HUES64 (cell line): Measurements from ENCODE around the gene CLEC17A. TPM values are rescaled to one million over a fixed set of nuclear protein-coding genes. Genes with fewer than 3 reads are reported as not detected.
"Not testable (repeated sequence)": the region's sequence is repeated elsewhere in the genome, so short reads cannot be mapped to it uniquely, and the experiment has no call there.

Experiments used
- H3K27ac ChIP-seq: 2 replicates; pipeline ENCODE4 v1.7.0; 2013; ENCODE audit warnings: low read depth, low read length, inconsistent platforms
- H3K27me3 ChIP-seq: 2 replicates; pipeline ENCODE4 v1.6.1; 2013; ENCODE audit warnings: mild to moderate bottlenecking, low read length; ENCODE audit not compliant: insufficient read depth
- H3K36me3 ChIP-seq: 2 replicates; pipeline ENCODE4 v1.6.1; 2013; ENCODE audit warnings: mild to moderate bottlenecking, low read length; ENCODE audit not compliant: insufficient read depth
- H3K4me1 ChIP-seq: 2 replicates; pipeline ENCODE4 v1.6.1; 2013; ENCODE audit warnings: mild to moderate bottlenecking, low read length, moderate library complexity; ENCODE audit not compliant: insufficient read depth
- H3K4me3 ChIP-seq: 2 replicates; pipeline ENCODE4 v1.5.1; 2013; ENCODE audit warnings: mild to moderate bottlenecking, low read length, moderate library complexity
- H3K9ac ChIP-seq: 2 replicates; pipeline ENCODE4 v1.6.1; 2013; ENCODE audit warnings: mild to moderate bottlenecking, low read depth, low read length
- H3K9me3 ChIP-seq: 2 replicates; pipeline ENCODE4 v1.6.1; 2013; ENCODE audit warnings: low read depth, low read length; ENCODE audit not compliant: insufficient read depth
- WGBS: fragments of 150-250, 120-280 bp; methylation state at CpG from one replicate; pipeline ENCODE4 v1.1.7; 2013; ENCODE audit warnings: missing lambda C conversion rate; 5-methylcytosine and 5-hydroxymethylcytosine counted together
- polyA plus RNA-seq, 2 experiments: library from polyadenylated mRNA; stranded (reverse); fragments of 50-300 nt; gene quantifications; one replicate each; pipeline ENCODE4 v1.2.3, GENCODE V29; 2013

Gene CLEC17A, protein sequence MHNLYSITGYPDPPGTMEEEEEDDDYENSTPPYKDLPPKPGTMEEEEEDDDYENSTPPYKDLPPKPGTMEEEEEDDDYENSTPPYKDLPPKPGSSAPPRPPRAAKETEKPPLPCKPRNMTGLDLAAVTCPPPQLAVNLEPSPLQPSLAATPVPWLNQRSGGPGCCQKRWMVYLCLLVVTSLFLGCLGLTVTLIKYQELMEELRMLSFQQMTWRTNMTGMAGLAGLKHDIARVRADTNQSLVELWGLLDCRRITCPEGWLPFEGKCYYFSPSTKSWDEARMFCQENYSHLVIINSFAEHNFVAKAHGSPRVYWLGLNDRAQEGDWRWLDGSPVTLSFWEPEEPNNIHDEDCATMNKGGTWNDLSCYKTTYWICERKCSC
- not detected for polyA plus RNA-seq (2013, experiment 1 of 2)
- polyA plus RNA-seq (2013, experiment 2 of 2), result not detected

DNA sequence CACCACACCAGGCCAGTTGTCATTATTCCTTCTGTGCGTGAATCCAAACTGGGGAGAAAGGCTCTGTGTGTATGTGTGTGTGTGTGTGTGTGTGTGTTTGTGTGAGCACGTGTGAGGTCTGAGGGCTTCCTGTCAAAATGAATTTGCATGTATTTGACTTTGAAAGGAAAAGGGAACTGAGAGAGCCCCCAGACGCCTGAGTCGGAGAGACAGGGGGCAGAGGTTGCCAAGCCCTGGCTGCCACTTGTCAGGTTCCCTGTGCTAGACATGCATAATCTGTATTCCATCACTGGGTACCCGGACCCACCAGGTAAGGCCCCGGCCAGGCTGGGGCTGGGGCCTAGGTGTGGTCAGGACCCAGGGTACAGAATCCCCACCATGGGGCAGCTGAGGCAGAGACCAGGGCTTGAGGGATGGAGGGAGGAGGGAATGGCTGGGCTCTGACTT, at the start of gene CLEC17A:
CLEC17A (plus strand) TSS at position 191 of the 447 bp plus-strand sequence; CDS start at position 268, 77 bp downstream.
- Histone ChIP-seq H3K27ac (no peak within 1 kb of the TSS), H3K36me3 (no peaks in the 10 kb centered on the region), H3K27me3 (no peaks in the 10 kb centered on the region), H3K9me3 (0 out of 2 replicates have a peak, but pooled peaks cover 1% of the 10 kb centered on the region), H3K4me3 (no peak within 1 kb of the TSS), H3K4me1 (no peaks in the 10 kb centered on the region), H3K9ac (no peak within 1 kb of the TSS)
- WGBS, result 63% methylated on average over 6 of the region's 6 CpGs

DNA sequence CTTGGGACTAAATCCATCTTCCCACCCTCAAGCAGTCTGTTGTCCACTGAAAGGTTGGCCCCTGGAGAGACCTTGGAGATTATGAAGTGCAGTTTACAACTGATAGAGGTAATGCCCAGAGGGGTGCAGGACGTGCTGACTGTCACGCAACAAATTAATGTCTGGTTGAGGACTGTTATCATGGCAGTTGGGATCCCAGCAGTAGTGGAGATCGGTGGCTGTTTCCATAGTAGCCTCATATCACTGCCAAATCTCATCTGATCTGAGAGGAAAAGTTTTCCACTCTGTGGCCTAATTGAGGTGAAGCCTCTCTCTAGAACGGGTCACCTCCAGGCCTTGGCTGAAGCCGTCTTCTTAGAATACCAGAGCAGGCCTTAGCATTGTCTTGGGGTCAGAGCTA, 49.4 kb upstream of the CLEC17A start:
- H3K9ac ChIP-seq, result no peak overlapping the region
- 95% methylated on average over 5 of the region's 5 CpGs for WGBS
- H3K4me3 ChIP-seq, result no peak overlapping the region

DNA sequence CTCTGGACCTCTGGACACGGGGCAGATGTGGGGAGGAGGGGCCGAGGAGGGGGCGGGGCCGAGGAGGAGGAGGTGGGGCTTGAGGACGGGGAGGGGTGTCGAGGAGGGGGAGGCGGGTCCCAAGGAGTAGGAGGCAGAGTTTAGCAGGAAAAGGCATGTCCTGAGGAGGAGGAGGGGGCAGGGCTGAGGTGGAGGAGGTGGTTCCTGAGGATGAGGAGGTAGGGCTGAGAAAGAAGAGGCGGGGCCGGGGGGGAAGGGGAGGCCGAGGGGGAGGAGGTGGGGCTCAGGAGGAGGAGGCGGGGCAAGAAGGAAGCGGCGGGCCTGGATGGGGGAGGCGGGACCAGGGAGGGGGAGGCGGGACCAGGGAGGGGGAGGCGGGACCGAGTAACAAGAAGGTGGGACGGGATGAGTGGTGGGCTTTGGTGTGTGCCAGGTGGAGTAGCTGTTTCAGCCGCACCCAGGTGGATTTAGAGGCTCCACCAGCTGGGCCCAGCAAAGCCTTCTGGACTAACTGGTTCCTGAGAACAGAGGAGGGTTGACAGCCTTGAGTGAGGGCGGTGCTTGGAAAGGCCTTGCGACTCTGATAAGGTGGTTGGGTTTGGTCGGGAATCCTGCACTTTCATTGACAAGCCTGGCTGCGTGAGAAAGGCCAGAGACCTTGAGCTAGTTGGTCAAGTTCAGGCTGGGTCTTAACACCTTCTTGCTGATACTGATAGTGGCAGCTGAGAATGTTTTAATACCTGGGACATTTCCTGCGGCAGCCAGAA, 45.8 kb upstream of the CLEC17A start:
- Histone ChIP-seq H3K9me3 (no peaks in the 10 kb centered on the region), H3K27me3 (no peaks in the 10 kb centered on the region), H3K27ac (no peak overlapping the region), H3K36me3 (no peaks in the 10 kb centered on the region), H3K4me1 (peaks cover 7% of the 10 kb centered on the region), H3K4me3 (peak overlapping the region; percentile 25; the same call in 1 of the 2 replicates), H3K9ac (no peak overlapping the region)
- WGBS, result 13% methylated on average over 24 of the region's 24 CpGs

More for the DNA sequence above, 49.4 kb upstream of the CLEC17A start:
- Histone ChIP-seq H3K4me1 (peaks cover 11% of the 10 kb centered on the region), H3K27me3 (no peaks in the 10 kb centered on the region), H3K27ac (no peak overlapping the region), H3K9me3 (no peaks in the 10 kb centered on the region), H3K36me3 (no peaks in the 10 kb centered on the region)

DNA sequence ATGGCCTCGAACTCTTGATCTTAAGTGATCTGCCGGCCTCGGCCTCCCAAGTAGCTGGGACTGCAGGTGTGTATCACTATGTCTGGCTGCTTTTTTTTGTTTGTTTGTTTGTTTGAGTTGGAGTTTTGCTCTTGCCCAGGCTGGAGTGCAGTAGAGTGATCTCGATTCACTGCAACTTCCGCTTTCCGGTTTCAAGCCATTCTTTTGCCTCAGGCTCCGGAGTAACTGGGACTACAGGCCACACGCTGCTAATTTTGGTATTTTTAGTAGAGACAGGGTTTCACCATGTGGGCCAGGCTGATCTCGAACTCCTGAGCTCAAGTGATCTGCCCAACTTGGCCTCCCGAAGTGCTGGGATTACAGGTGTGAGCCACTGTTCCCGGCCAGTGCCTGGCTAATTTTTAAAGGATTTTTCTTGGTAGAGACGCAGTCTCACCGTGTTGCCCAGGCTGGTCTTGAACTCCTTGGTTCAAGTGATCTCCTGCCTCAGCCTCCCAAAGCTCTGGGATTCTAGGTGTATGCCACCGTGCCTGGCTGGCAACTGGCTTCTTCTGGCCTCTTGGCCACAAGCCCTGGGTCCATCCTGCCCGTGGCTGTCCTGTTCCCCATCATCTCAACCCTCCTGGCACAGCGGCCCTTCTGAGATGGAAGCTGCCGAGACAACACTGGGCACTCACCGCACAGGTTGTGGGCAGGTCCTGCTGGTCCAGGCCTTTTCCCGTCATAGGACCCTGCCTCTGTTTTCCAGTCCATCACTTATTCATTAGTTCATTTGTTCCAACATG, 42.0 kb upstream of the CLEC17A start:
- H3K9ac ChIP-seq, result no peak overlapping the region
- H3K4me3 ChIP-seq, result no peak overlapping the region
- H3K4me1 ChIP-seq, result peaks cover 7% of the 10 kb centered on the region
- no peaks in the 10 kb centered on the region for H3K9me3 ChIP-seq
- H3K27me3 ChIP-seq, result no peaks in the 10 kb centered on the region
- H3K36me3 ChIP-seq, result no peaks in the 10 kb centered on the region
- WGBS, result 94% methylated on average over 19 of the region's 19 CpGs
- H3K27ac ChIP-seq, result no peak overlapping the region

- WGBS, result 96% methylated on average over 5 of the region's 5 CpGs
- H3K9ac ChIP-seq, H3K36me3 ChIP-seq, H3K27me3 ChIP-seq, H3K9me3 ChIP-seq, H3K4me1 ChIP-seq, H3K4me3 ChIP-seq, H3K27ac ChIP-seq: not testable (repeated sequence)
Measured at GRCh38 chr19:14541979-14542378, 40.9 kb upstream of the CLEC17A start.

DNA sequence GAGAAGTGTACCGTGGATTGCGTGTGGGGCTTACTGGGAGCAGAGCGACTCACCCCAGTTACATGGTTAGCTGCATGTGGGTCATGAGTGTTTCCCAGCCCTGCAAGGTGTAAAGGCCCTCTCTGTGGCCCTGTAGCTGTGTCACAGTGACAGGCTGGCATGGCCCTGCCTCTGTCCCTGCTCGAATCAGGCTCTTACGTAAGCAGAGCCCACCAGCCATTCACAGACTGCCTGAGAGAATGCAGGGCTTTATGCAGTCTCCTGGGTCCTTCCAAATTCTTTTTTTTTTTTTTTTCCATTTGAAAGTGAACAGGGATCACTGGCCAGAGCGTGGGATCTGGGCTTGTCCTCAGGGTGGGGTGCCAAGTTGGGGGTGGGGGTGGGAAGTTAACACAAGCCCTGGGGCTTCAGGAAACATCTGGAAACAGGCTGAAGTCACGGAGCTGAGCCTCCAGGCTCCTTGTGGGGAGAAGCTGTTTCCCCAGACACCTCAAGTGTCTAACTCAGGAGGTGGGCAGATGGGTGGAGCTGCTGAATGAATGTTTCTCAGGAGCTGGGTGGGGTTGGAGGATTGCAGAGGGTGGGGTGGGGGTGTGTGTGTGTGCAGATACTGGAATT, 40.1 kb upstream of the CLEC17A start:
- peak overlapping the region; percentile 1; the same call in 1 of the 2 replicates for H3K27ac ChIP-seq
- H3K27me3 ChIP-seq, result no peaks in the 10 kb centered on the region
- H3K36me3 ChIP-seq, result no peaks in the 10 kb centered on the region
- 63% methylated on average over 7 of the region's 7 CpGs for WGBS
- no peak overlapping the region for H3K4me3 ChIP-seq
- no peaks in the 10 kb centered on the region; the same call in 1 of the 2 replicates for H3K4me1 ChIP-seq
- no peaks in the 10 kb centered on the region for H3K9me3 ChIP-seq
- no peak overlapping the region for H3K9ac ChIP-seq

- Histone ChIP-seq H3K36me3 (peaks cover 5% of the 10 kb centered on the region; the same call in 1 of the 2 replicates), H3K27ac (no peak overlapping the region)
Measured at GRCh38 chr19:14544047-14544446, 38.8 kb upstream of the CLEC17A start.

GRCh38 chr19:14544977-14545715, 37.7 kb upstream of the CLEC17A start:
- Histone ChIP-seq H3K9ac (no peak overlapping the region), H3K4me1 (no peaks in the 10 kb centered on the region; the same call in 1 of the 2 replicates), H3K27me3 (no peaks in the 10 kb centered on the region), H3K36me3 (peaks cover 11% of the 10 kb centered on the region), H3K4me3 (no peak overlapping the region), H3K9me3 (no peaks in the 10 kb centered on the region), H3K27ac (no peak overlapping the region)
- WGBS, result 94% methylated on average over 21 of the region's 21 CpGs

More at GRCh38 chr19:14544047-14544446, 38.8 kb upstream of the CLEC17A start:
- Histone ChIP-seq H3K4me3 (no peak overlapping the region), H3K27me3 (no peaks in the 10 kb centered on the region), H3K9ac (no peak overlapping the region), H3K9me3 (no peaks in the 10 kb centered on the region), H3K4me1 (no peaks in the 10 kb centered on the region; the same call in 1 of the 2 replicates)
- 89% methylated on average over 5 of the region's 5 CpGs for WGBS

DNA sequence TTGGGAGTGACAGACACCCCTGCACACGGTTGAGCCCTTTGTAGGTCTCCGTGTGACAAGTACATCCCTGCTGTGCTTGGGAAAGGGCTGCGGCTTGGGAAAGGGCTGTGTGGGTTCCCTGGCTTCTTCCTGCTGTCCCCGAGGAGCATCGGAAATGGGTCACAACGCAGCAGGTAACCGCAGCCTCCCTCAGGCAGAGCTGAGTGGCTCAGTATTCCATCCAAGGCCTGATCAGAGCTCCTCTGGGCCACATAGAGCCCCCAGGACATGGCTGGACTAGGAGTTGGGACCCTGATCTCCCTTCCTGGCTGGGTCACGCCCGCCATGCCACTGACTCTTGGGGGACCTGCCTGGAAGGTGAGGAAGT, 37.2 kb upstream of the CLEC17A start:
- Histone ChIP-seq H3K4me1 (no peaks in the 10 kb centered on the region; the same call in 1 of the 2 replicates), H3K9me3 (no peaks in the 10 kb centered on the region), H3K9ac (no peak overlapping the region), H3K27me3 (no peaks in the 10 kb centered on the region), H3K4me3 (no peak overlapping the region), H3K36me3 (peaks cover 11% of the 10 kb centered on the region), H3K27ac (no peak overlapping the region)
- WGBS, result 89% methylated on average over 9 of the region's 9 CpGs

DNA sequence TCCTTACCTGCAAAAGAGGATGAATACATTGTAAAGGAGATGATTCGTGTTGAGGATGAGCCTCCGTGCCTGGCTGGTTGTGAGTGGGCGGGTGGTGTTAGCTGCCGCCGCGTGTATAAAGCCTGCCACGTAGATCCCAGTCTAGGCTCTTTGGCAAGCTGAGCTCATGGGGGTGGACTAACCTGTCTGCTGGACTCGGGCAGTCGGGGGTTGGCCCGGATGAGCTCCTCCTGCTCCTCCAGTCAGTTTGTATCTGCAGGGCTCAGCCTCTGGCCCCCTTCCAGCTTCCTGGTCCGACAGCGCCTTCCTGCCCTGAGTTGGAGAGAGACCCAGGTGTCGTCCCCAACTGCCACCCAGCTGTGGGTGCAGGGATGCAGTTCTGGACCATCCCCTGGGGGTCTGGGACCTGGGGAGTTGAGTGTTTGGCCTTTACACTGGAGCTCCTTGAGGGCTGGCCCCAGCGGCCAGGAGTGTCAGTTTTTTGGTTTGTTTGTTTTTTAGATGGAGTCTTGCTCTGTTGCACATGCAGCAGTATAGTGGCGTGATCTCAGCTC, 32.6 kb upstream of the CLEC17A start:
- peaks cover 3% of the 10 kb centered on the region; the same call in 1 of the 2 replicates for H3K4me1 ChIP-seq
- H3K27ac ChIP-seq, result no peak overlapping the region
- no peak overlapping the region for H3K4me3 ChIP-seq
- no peaks in the 10 kb centered on the region for H3K9me3 ChIP-seq
- peaks cover 11% of the 10 kb centered on the region for H3K36me3 ChIP-seq
- no peaks in the 10 kb centered on the region for H3K27me3 ChIP-seq
- WGBS, result 89% methylated on average over 15 of the region's 15 CpGs
- no peak overlapping the region for H3K9ac ChIP-seq
